MM.1S (cell line): ENCODE data around the gene PROP1.

ENCODE experiments used
- DNase-seq: peaks from one replicate; pipeline ENCODE4 v3.0.0-alpha.2; 2015
- H2AFZ ChIP-seq: fragments of 300-600 bp; sonication (generic); 2 replicates; pipeline ENCODE4 v1.6.0; 2016; ENCODE audit warnings: antibody characterized with exemption, low read length
- H3F3A ChIP-seq: fragments of 300-600 bp; sonication (generic); 2 replicates; pipeline ENCODE4 v1.6.1; 2016; ENCODE audit warnings: mild to moderate bottlenecking, antibody characterized with exemption, low read length, moderate library complexity, mixed read lengths; ENCODE audit not compliant: insufficient read depth
- H3K27ac ChIP-seq: fragments of 300-600 bp; sonication (generic); 2 replicates; pipeline ENCODE4 v1.5.1; 2016; ENCODE audit warnings: mild to moderate bottlenecking, low read length
- H3K27me3 ChIP-seq: fragments of 300-600 bp; sonication (generic); replicated peaks from 2 replicates; pipeline ENCODE4 v1.6.0; 2016; ENCODE audit warnings: low read length; ENCODE audit not compliant: insufficient read depth
- H3K36me3 ChIP-seq: fragments of 300-600 bp; sonication (generic); replicated peaks from 2 replicates; pipeline ENCODE4 v1.6.1; 2016; ENCODE audit warnings: mild to moderate bottlenecking, low read length, mixed read lengths; ENCODE audit not compliant: insufficient read depth
- H3K4me1 ChIP-seq: fragments of 300-600 bp; sonication (generic); 2 replicates; pipeline ENCODE4 v1.6.1; 2016; ENCODE audit warnings: low read length, mixed read lengths
- H3K4me2 ChIP-seq: fragments of 300-600 bp; sonication (generic); 2 replicates; pipeline ENCODE4 v1.6.0; 2016; ENCODE audit warnings: low read depth, low read length
- H3K4me3 ChIP-seq: fragments of 300-600 bp; sonication (generic); 2 replicates; pipeline ENCODE4 v1.5.1; 2016; ENCODE audit warnings: low read length, mixed read lengths
- H3K79me2 ChIP-seq: fragments of 300-600 bp; sonication (generic); 2 replicates; pipeline ENCODE4 v1.6.1; 2016; ENCODE audit warnings: mixed run types, low read length, mixed read lengths
- H3K9ac ChIP-seq: fragments of 300-600 bp; sonication (generic); 2 replicates; pipeline ENCODE4 v1.6.1; 2016; ENCODE audit warnings: low read length, mixed read lengths
- H3K9me2 ChIP-seq: fragments of 300-600 bp; sonication (generic); replicated peaks from 2 replicates; pipeline ENCODE4 v1.6.1; 2016; ENCODE audit warnings: mild to moderate bottlenecking, low read length, mixed read lengths; ENCODE audit not compliant: insufficient read depth
- H3K9me3 ChIP-seq: fragments of 300-600 bp; sonication (generic); replicated peaks from 2 replicates; pipeline ENCODE4 v1.6.1; 2016; ENCODE audit warnings: mild to moderate bottlenecking, low read length, mixed read lengths; ENCODE audit not compliant: insufficient read depth
- H4K20me1 ChIP-seq: fragments of 300-600 bp; sonication (generic); 2 replicates; pipeline ENCODE4 v1.6.1; 2016; ENCODE audit warnings: mild to moderate bottlenecking, low read length, moderate library complexity, mixed read lengths; ENCODE audit not compliant: insufficient read depth
- EZH2 ChIP-seq: fragments of 300-600 bp; sonication (generic); optimal IDR thresholded peaks from 2 replicates; pipeline ENCODE3; 2017; ENCODE audit warnings: low read depth, mild to moderate bottlenecking, antibody characterized with exemption, low read length, mixed read lengths
- EZH2phosphoT487 ChIP-seq: fragments of 300-600 bp; sonication (generic); IDR thresholded peaks from 2 replicates; pipeline ENCODE4 v1.6.1; 2018; ENCODE audit warnings: antibody characterized with exemption, low read length
- TF ChIP-seq, protein P1 (sequence below): fragments of 300-600 bp; sonication (generic); IDR thresholded peaks from 2 replicates; pipeline ENCODE4 v1.5.1; 2016; ENCODE audit warnings: antibody characterized with exemption, low read length, mixed read lengths

The PROP1 gene

DNA sequence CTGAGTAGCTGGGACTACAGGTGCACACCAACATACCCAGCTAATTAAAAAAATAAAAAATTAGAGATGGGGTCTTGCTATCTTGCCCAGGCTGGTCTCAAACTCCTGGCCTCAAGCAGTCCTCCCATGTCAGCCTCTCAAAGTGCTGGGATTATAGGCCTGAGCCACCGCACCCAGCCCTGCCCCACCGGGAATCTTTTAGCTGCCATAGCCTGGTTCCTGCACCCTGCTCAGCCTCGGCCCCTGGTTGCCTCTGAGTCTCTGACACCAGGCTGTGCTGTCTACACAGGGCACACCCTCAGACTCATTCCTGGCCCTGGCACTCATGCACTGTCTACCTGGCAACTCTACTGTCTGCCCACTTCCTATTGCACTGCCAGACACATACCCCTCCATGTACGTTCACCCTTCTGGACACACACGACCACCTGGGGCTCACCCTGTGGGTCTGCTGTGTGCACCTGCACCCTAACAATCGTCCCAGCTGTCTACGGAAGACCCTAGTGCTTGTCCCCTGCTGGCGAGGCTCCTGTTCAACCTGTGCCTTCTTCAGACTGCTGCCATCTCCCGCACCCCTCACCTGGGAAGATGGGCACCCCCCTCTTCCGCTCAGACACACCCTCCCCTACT, 1.4 kb downstream of the PROP1 start:
- Histone ChIP-seq H3K4me3 (no peak overlapping the region), H3K9me2 (no peaks in the 10 kb centered on the region), H3K27me3 (peaks cover 28% of the 10 kb centered on the region), H3F3A (no peaks in the 10 kb centered on the region), H3K4me2 (no peak overlapping the region), H2AFZ (no peak overlapping the region), H3K79me2 (no peaks in the 10 kb centered on the region), H4K20me1 (no peaks in the 10 kb centered on the region), H3K27ac (no peak overlapping the region), H3K4me1 (no peaks in the 10 kb centered on the region), H3K9ac (no peak overlapping the region), H3K9me3 (no peaks in the 10 kb centered on the region), H3K36me3 (no peaks in the 10 kb centered on the region)
- DNase-seq, result no peak
- no peak for TF ChIP-seq EZH2
- no peak for TF ChIP-seq EZH2phosphoT487
- TF ChIP-seq, protein P1, sequence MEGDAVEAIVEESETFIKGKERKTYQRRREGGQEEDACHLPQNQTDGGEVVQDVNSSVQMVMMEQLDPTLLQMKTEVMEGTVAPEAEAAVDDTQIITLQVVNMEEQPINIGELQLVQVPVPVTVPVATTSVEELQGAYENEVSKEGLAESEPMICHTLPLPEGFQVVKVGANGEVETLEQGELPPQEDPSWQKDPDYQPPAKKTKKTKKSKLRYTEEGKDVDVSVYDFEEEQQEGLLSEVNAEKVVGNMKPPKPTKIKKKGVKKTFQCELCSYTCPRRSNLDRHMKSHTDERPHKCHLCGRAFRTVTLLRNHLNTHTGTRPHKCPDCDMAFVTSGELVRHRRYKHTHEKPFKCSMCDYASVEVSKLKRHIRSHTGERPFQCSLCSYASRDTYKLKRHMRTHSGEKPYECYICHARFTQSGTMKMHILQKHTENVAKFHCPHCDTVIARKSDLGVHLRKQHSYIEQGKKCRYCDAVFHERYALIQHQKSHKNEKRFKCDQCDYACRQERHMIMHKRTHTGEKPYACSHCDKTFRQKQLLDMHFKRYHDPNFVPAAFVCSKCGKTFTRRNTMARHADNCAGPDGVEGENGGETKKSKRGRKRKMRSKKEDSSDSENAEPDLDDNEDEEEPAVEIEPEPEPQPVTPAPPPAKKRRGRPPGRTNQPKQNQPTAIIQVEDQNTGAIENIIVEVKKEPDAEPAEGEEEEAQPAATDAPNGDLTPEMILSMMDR, result no peak

DNA sequence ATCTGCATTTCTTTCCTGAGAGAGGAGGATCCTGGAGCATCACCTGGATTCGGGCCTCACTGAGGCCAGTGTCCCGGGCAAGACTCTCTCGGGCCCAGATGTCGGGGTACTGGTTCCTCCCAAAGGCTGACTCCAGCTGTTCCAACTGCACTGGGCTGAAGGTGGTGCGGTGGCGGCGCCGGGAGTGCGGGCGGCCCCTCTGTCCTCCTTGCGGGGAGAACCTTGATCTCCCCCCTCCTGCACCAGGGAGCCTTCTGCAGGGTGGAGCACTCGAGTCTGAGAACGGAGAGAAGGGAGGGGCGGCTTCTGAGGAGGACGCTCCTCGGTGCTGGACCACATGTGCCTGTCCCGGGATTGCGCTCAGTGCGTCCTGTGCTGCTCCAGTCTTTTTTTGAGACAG, 2.0 kb downstream of the PROP1 start:
- Histone ChIP-seq H3K4me3 (no peak overlapping the region), H3K9ac (no peak overlapping the region), H3K79me2 (no peaks in the 10 kb centered on the region), H3K36me3 (no peaks in the 10 kb centered on the region), H3K4me1 (no peaks in the 10 kb centered on the region), H3K27ac (no peak overlapping the region), H3F3A (no peaks in the 10 kb centered on the region), H3K4me2 (no peak overlapping the region), H3K9me3 (no peaks in the 10 kb centered on the region), H3K27me3 (peaks cover 28% of the 10 kb centered on the region), H2AFZ (no peak overlapping the region), H4K20me1 (no peaks in the 10 kb centered on the region), H3K9me2 (no peaks in the 10 kb centered on the region)
- no peak for TF ChIP-seq EZH2
- no peak for TF ChIP-seq EZH2phosphoT487
- TF ChIP-seq, protein P1, result no peak
- no peak for DNase-seq

DNA sequence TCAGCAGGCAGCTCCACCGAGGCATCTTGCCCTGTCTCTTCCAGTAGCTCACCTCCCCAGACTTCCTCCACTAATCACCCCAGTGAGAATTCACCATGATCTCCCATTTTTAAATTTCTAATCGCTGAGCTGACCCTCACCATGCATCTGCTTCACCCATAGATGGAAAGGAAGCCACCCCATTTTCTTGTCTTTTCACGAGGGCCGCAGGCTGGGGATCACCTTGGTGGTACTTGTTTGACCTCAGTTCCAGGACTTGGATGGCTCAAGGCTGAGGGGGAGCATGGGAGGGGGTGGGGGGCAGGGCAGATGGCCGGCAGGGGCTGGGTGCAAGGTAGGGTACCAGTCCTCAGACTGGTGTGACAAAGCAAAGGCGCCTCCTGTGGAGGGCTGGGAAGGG, 3.6 kb downstream of the PROP1 start:
- Histone ChIP-seq H3K27ac (no peak overlapping the region), H3K9ac (no peak overlapping the region), H3K4me1 (no peaks in the 10 kb centered on the region), H3K4me3 (no peak overlapping the region), H3K9me2 (no peaks in the 10 kb centered on the region), H3F3A (no peaks in the 10 kb centered on the region), H3K27me3 (peaks cover 28% of the 10 kb centered on the region), H2AFZ (no peak overlapping the region), H3K36me3 (no peaks in the 10 kb centered on the region), H3K79me2 (no peaks in the 10 kb centered on the region), H3K4me2 (no peak overlapping the region), H4K20me1 (no peaks in the 10 kb centered on the region), H3K9me3 (no peaks in the 10 kb centered on the region)
- TF ChIP-seq EZH2phosphoT487, result no peak
- TF ChIP-seq, protein P1, result no peak
- TF ChIP-seq EZH2, result no peak
- DNase-seq, result no peak
